K562 (cell line): Measurements from ENCODE around the gene PINK1.

Source experiments
- BHLHE40 ChIP-seq: IDR thresholded peaks from 2 replicates; pipeline ENCODE4 v1.6.1; 2011; ENCODE audit warnings: low read length, improper control_type of control experiment
- ZNF280B ChIP-seq: fragments of 250-450 bp; sonication (Bioruptor Pico); IDR thresholded peaks from 2 replicates; pipeline ENCODE4 v1.5.1; 2021; ENCODE audit warnings: mild to moderate bottlenecking

DNA sequence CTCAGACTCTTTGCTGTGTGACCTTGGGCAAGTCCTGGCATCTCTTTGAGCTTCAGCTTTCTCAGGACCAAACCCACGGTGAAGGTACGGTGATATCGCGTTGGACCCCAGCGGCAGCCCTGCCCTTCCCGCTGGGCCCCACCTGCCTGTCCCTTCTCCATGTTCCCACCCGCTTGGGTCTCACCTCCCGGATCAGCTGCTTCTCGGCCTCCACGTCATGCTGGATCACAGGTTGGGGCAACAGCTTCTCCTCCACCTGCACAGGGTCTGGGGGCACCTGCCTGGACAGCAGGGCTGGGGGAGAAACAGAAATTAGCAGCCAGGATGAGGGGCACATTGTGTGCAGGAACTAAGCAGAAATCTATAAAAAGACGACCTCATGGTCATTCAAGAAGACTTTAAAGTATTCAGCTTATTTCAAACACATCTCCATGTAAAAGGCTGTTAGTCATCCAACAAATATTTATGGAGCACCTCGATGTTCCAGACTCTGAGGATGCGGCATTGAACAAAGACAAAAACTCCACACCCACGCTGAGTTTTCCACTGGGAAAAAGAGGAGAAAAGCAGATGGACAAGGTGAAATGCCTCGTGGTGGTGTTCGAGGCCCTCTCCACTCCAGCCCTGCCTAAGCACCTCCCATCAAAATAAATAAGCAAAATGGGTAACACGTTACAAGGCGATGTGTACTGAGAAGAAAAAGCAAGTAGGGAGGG, 65.1 kb downstream of the PINK1 start:
- no peak for TF ChIP-seq BHLHE40
- TF ChIP-seq ZNF280B (CRISPR knock-in tag), result no peak
